GM18517 (cell line): ENCODE data around the gene LSMEM2.
"Not testable (repeated sequence)": the region's sequence is repeated elsewhere in the genome, so short reads cannot be mapped to it uniquely, and the experiment has no call there.

Experiments
- ATAC-seq: cut with Tn5 transposase; IDR thresholded peaks from one replicate; pipeline ENCODE4 v1.9.1; 2021; ENCODE audit warnings: mild to moderate bottlenecking, moderate library complexity; ENCODE audit not compliant: unreplicated experiment

The LSMEM2 gene

GRCh38 chr3:50278880-50279224, at the start of gene LSMEM2:
Gene LSMEM2, plus strand, starts transcription at chr3:50279087. Its CDS starts 27 bp downstream, at chr3:50279114.
- ATAC-seq: no peak

GRCh38 chr3:50229490-50229889, 49.4 kb upstream of the LSMEM2 start:
- no peak for ATAC-seq

- ATAC-seq: no peak
Measured at GRCh38 chr3:50230104-50230793, 48.6 kb upstream of the LSMEM2 start.

GRCh38 chr3:50230794-50231125, 48.1 kb upstream of the LSMEM2 start:
- no peak for ATAC-seq

GRCh38 chr3:50231581-50231980, 47.3 kb upstream of the LSMEM2 start:
- no peak for ATAC-seq

GRCh38 chr3:50232303-50232702, 46.6 kb upstream of the LSMEM2 start:
- ATAC-seq: no peak

- ATAC-seq: no peak
Measured at GRCh38 chr3:50233176-50233575, 45.7 kb upstream of the LSMEM2 start.

- peak; percentile 93 for ATAC-seq
Measured at GRCh38 chr3:50235716-50236483, 43.0 kb upstream of the LSMEM2 start, which contains the start of gene GNAI2. Gene GNAI2, plus strand, starts transcription at chr3:50236204. Its CDS starts 132 bp downstream, at chr3:50236336.

- ATAC-seq: no peak
Measured at GRCh38 chr3:50236484-50237132, 42.3 kb upstream of the LSMEM2 start.

GRCh38 chr3:50237133-50237651, 41.7 kb upstream of the LSMEM2 start:
- no peak for ATAC-seq

- peak; percentile 34 for ATAC-seq
Measured at GRCh38 chr3:50237754-50238548, 40.9 kb upstream of the LSMEM2 start.

GRCh38 chr3:50238549-50239026, 40.3 kb upstream of the LSMEM2 start:
- ATAC-seq: no peak

GRCh38 chr3:50239649-50240048, 39.2 kb upstream of the LSMEM2 start:
- ATAC-seq: no peak

- no peak for ATAC-seq
Measured at GRCh38 chr3:50241163-50241562, 37.7 kb upstream of the LSMEM2 start.

GRCh38 chr3:50241713-50242380, 37.0 kb upstream of the LSMEM2 start:
- no peak for ATAC-seq

- no peak for ATAC-seq
Measured at GRCh38 chr3:50242381-50242770, 36.5 kb upstream of the LSMEM2 start.

GRCh38 chr3:50242851-50243542, 35.9 kb upstream of the LSMEM2 start:
- no peak for ATAC-seq

GRCh38 chr3:50243543-50243895, 35.4 kb upstream of the LSMEM2 start:
- ATAC-seq: no peak

- ATAC-seq: not testable (repeated sequence)
Measured at GRCh38 chr3:50244813-50245212, 34.1 kb upstream of the LSMEM2 start.

- ATAC-seq: no peak
Measured at GRCh38 chr3:50245251-50245745, 33.6 kb upstream of the LSMEM2 start.
